Activated T-cell treated with anti-CD3 and anti-CD28 coated beads for 4 hours (primary cell): Measurements from ENCODE around the gene PGBD2.
A peak's percentile ranks its signal among the peaks of the same experiment; 100 is the strongest.
"Not testable (repeated sequence)": the region's sequence is repeated elsewhere in the genome, so short reads cannot be mapped to it uniquely, and the experiment has no call there.

Source experiments
- DNase-seq: peaks from one replicate; pipeline ENCODE4 v3.0.0-alpha.2; 2020

The PGBD2 gene

GRCh38 chr1:248906009-248906752 is at the start of gene PGBD2:
TSS of gene PGBD2 (plus strand) at chr1:248906235. CDS start at chr1:248913863, 7,628 bp downstream.
- peak; percentile 93 for DNase-seq

GRCh38 chr1:248857201-248857600 is 48.8 kb upstream of the PGBD2 start:
- no peak for DNase-seq

- no peak for DNase-seq
These were observed 48.3 kb upstream of the PGBD2 start for GRCh38 chr1:248857749-248858095.

- DNase-seq = no peak
These were observed 47.7 kb upstream of the PGBD2 start for GRCh38 chr1:248858096-248858890.

GRCh38 chr1:248858891-248859889 is 46.8 kb upstream of the PGBD2 start, which contains the start of gene ZNF692:
TSS of gene ZNF692 (minus strand) at chr1:248859085. CDS start at chr1:248858309, 776 bp downstream.
- DNase-seq = peak; percentile 93

- DNase-seq = no peak
These were observed 46.0 kb upstream of the PGBD2 start for GRCh38 chr1:248860007-248860406.

- DNase-seq = no peak
These were observed 44.4 kb upstream of the PGBD2 start for GRCh38 chr1:248861616-248862015.

- DNase-seq = no peak
These were observed 43.4 kb upstream of the PGBD2 start for GRCh38 chr1:248862695-248862997.

- peak; percentile 74 for DNase-seq
These were observed 42.8 kb upstream of the PGBD2 start for GRCh38 chr1:248862998-248863881.

GRCh38 chr1:248871837-248872401 is 34.1 kb upstream of the PGBD2 start:
- DNase-seq = no peak

GRCh38 chr1:248872752-248873408 is 33.2 kb upstream of the PGBD2 start:
- no peak for DNase-seq

- DNase-seq = peak; percentile 92
These were observed 32.5 kb upstream of the PGBD2 start for GRCh38 chr1:248873409-248873992.

- peak; percentile 86 for DNase-seq
These were observed 32.0 kb upstream of the PGBD2 start for GRCh38 chr1:248873993-248874533.

GRCh38 chr1:248881261-248881660 is 24.8 kb upstream of the PGBD2 start:
- no peak for DNase-seq

GRCh38 chr1:248882427-248882826 is 23.6 kb upstream of the PGBD2 start:
- not testable (repeated sequence) for DNase-seq

GRCh38 chr1:248884632-248885295 is 21.3 kb upstream of the PGBD2 start:
- no peak for DNase-seq

GRCh38 chr1:248885646-248886045 is 20.4 kb upstream of the PGBD2 start:
- DNase-seq = no peak

GRCh38 chr1:248886237-248886895 is 19.7 kb upstream of the PGBD2 start:
- no peak for DNase-seq

- not testable (repeated sequence) for DNase-seq
These were observed 16.2 kb upstream of the PGBD2 start for GRCh38 chr1:248889914-248890243.
